Caco-2 (cell line): Measurements from ENCODE around the gene RABGEF1. TPM values are rescaled to one million over a fixed set of nuclear protein-coding genes. Genes with fewer than 3 reads are reported as not detected.
"Not testable (repeated sequence)": the region's sequence is repeated elsewhere in the genome, so short reads cannot be mapped to it uniquely, and the experiment has no call there.

ENCODE experiments used
- BruUV-seq: library from RNA; stranded (reverse); fragments of 400-500 nt; replicated peaks from 2 replicates; lab custom pipeline; 2021; lab: Mats Ljungman, UMichigan
- CTCF ChIA-PET: fragments of 300-600 bp; sonication (Branson Sonifier 250); formaldehyde crosslinking; loops from one replicate; lab custom pipeline; 2022; ENCODE audit warnings: antibody characterized with exemption; lab: Charles Lee
- POLR2A ChIA-PET: fragments of 300-600 bp; sonication (Branson Sonifier 250); formaldehyde crosslinking; loops from one replicate; lab custom pipeline; 2022; ENCODE audit warnings: antibody characterized with exemption; lab: Charles Lee
- DNase-seq, 2 experiments: peaks; one replicate each; pipeline versions ENCODE4 v3.0.0 to v3.0.0-alpha.2; 2020 to 2022
- H3K27me3 ChIP-seq: replicated peaks from 2 replicates; pipeline ENCODE4 v1.6.0; 2011; ENCODE audit warnings: low read length; ENCODE audit not compliant: control insufficient read depth, insufficient read depth
- H3K36me3 ChIP-seq: 2 replicates; pipeline ENCODE4 v1.5.1; 2011; ENCODE audit warnings: low read length; ENCODE audit not compliant: control insufficient read depth, insufficient read depth
- H3K4me1 ChIP-seq: fragments of 250-450 bp; sonication (Bioruptor Pico); 2 replicates; pipeline ENCODE4 v1.5.1; 2020; ENCODE audit warnings: mild to moderate bottlenecking
- H3K4me3 ChIP-seq: 2 replicates; pipeline ENCODE4 v1.5.1; 2011; ENCODE audit warnings: low read depth, mild to moderate bottlenecking, control low read depth, low read length
- H3K9me3 ChIP-seq: fragments of 250-450 bp; sonication (Bioruptor Pico); 2 replicates; pipeline ENCODE4 v1.5.1; 2020; ENCODE audit warnings: mild to moderate bottlenecking, moderate library complexity
- H3K27ac Mint-ChIP-seq: one replicate; pipeline ENCODE4 v1.8.0; 2022; ENCODE audit warnings: mixed read lengths; ENCODE audit not compliant: unreplicated experiment
- H3K27me3 Mint-ChIP-seq: one replicate; pipeline ENCODE4 v1.8.0; 2022; ENCODE audit warnings: mixed read lengths; ENCODE audit not compliant: insufficient read depth, unreplicated experiment
- H3K36me3 Mint-ChIP-seq: one replicate; pipeline ENCODE4 v1.8.0; 2022; ENCODE audit warnings: mild to moderate bottlenecking, mixed read lengths; ENCODE audit not compliant: insufficient read depth, unreplicated experiment
- H3K4me1 Mint-ChIP-seq: one replicate; pipeline ENCODE4 v1.8.0; 2022; ENCODE audit warnings: low read depth, mixed read lengths; ENCODE audit not compliant: unreplicated experiment
- H3K4me3 Mint-ChIP-seq: one replicate; pipeline ENCODE4 v1.8.0; 2022; ENCODE audit warnings: mild to moderate bottlenecking, moderate library complexity, mixed read lengths; ENCODE audit not compliant: unreplicated experiment
- H3K9me3 Mint-ChIP-seq: one replicate; pipeline ENCODE4 v1.8.0; 2022; ENCODE audit warnings: mixed read lengths; ENCODE audit not compliant: unreplicated experiment
- intact Hi-C: fragments of 100-400 bp; cut with micrococcal nuclease; formaldehyde crosslinking; loops from one replicate; pipeline ENCODE4 v1.10.0; 2022; ENCODE audit not compliant: unreplicated experiment
- total RNA-seq: library from RNA; stranded (reverse); gene quantifications from 2 replicates; pipeline ENCODE4 v1.2.3, GENCODE V29; 2022
- TF ChIP-seq, protein P1 (sequence below), 2 experiments: fragments of 200-600 bp in 1 of 2; IDR thresholded peaks; 1 replicate in 1 of 2; 2 replicates in 1 of 2; pipeline versions ENCODE4 v1.5.1 to v1.8.0; 2011 to 2022; ENCODE audit warnings: antibody characterized with exemption in 1 of 2, control low read depth in 1 of 2, inconsistent platforms in 1 of 2, low read depth in 1 of 2, low read length in 1 of 2, mild to moderate bottlenecking in 1 of 2, moderate library complexity in 1 of 2; ENCODE audit not compliant: insufficient read depth in 1 of 2, severe bottlenecking in 1 of 2, unreplicated experiment in 1 of 2

RABGEF1 gene
- total RNA-seq, 1 experiment from 2014 or later = 20.3 TPM

- H3K9me3 Mint-ChIP-seq, BruUV-seq, H3K36me3 Mint-ChIP-seq, H3K36me3 ChIP-seq, H3K27me3 Mint-ChIP-seq, intact Hi-C loops, H3K4me1 ChIP-seq, H3K4me3 ChIP-seq, H3K27me3 ChIP-seq, H3K4me1 Mint-ChIP-seq, H3K27ac Mint-ChIP-seq, H3K4me3 Mint-ChIP-seq, DNase-seq, H3K9me3 ChIP-seq, CTCF ChIA-PET: not testable (repeated sequence)
- POLR2A ChIA-PET = interaction anchor here (0.5 kb wide), 1 partner anchor 15 kb away, joined by 6 read pairs; no protein-coding TSS in a partner anchor
Measured at GRCh38 chr7:66696134-66696533, 44.4 kb upstream of the RABGEF1 start.

DNA sequence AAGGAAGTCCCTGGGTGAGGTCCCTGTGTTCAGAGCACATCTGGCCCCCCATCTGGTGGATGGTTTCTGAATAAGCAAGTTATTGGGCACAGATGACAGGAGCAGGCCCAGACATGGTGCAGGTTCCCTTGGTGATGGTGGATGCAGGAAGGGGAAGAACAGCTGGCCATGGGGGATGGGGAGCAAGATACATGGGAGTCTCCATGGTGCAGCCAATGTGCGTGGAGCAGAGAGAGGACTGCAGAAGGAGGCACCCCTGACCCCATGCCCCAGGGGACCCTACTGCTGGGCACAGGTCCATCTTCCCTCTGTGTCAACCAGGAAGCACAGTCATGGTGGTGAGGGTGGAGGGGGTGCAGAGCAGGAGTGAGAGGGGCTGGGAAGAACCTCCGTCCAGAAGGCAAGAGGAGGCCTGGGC, 43.8 kb upstream of the RABGEF1 start:
- intact Hi-C loops = no loop called here
- Histone ChIP-seq H3K9me3 (no peaks in the 10 kb centered on the region), H3K4me3 (no peak overlapping the region), H3K4me1 (no peaks in the 10 kb centered on the region), H3K27me3 (no peaks in the 10 kb centered on the region), H3K36me3 (peaks cover 2% of the 10 kb centered on the region; the same call in 1 of the 2 replicates)
- ChIA-PET POLR2A (no interaction called here), CTCF (no interaction called here)
- H3K27me3 Mint-ChIP-seq = no peaks in the 10 kb centered on the region
- H3K36me3 Mint-ChIP-seq = no peaks in the 10 kb centered on the region
- no TSS peak for BruUV-seq
- TF ChIP-seq, protein P1, sequence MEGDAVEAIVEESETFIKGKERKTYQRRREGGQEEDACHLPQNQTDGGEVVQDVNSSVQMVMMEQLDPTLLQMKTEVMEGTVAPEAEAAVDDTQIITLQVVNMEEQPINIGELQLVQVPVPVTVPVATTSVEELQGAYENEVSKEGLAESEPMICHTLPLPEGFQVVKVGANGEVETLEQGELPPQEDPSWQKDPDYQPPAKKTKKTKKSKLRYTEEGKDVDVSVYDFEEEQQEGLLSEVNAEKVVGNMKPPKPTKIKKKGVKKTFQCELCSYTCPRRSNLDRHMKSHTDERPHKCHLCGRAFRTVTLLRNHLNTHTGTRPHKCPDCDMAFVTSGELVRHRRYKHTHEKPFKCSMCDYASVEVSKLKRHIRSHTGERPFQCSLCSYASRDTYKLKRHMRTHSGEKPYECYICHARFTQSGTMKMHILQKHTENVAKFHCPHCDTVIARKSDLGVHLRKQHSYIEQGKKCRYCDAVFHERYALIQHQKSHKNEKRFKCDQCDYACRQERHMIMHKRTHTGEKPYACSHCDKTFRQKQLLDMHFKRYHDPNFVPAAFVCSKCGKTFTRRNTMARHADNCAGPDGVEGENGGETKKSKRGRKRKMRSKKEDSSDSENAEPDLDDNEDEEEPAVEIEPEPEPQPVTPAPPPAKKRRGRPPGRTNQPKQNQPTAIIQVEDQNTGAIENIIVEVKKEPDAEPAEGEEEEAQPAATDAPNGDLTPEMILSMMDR (IDR thresholded peaks at IDR 0.05; ENCODE audit: insufficient read depth in 1 of 2, low read depth in 1 of 2, low read length in 1 of 2, severe bottlenecking in 1 of 2, unreplicated experiment in 1 of 2) = no peak
- no peaks in the 10 kb centered on the region for H3K4me1 Mint-ChIP-seq
- H3K4me3 Mint-ChIP-seq = no peak overlapping the region
- H3K27ac Mint-ChIP-seq = no peak overlapping the region
- DNase-seq = no peak
- H3K9me3 Mint-ChIP-seq = no peaks in the 10 kb centered on the region

- H3K27ac Mint-ChIP-seq = no peak overlapping the region
- no peaks in the 10 kb centered on the region for H3K4me1 Mint-ChIP-seq
- BruUV-seq = no TSS peak
- intact Hi-C loops = no loop called here
- no peak overlapping the region for H3K4me3 Mint-ChIP-seq
- H3K9me3 Mint-ChIP-seq = no peaks in the 10 kb centered on the region
- Histone ChIP-seq H3K36me3 (peaks cover 2% of the 10 kb centered on the region; the same call in 1 of the 2 replicates), H3K9me3 (no peaks in the 10 kb centered on the region), H3K4me1 (no peaks in the 10 kb centered on the region), H3K27me3 (no peaks in the 10 kb centered on the region), H3K4me3 (no peak overlapping the region)
- CTCF ChIA-PET = interaction anchor here (0.6 kb wide), 1 partner anchor 285 kb away, joined by 3 read pairs; no protein-coding TSS in a partner anchor
- no peaks in the 10 kb centered on the region for H3K36me3 Mint-ChIP-seq
- H3K27me3 Mint-ChIP-seq = no peaks in the 10 kb centered on the region
- DNase-seq = no peak
- POLR2A ChIA-PET = interaction anchor here (0.5 to 0.7 kb wide), 2 partner anchors 147 to 223 kb away, joined by 3 to 5 read pairs; partner anchors contain the start of gene TMEM248
- TF ChIP-seq, protein P1 (IDR thresholded peaks at IDR 0.05; ENCODE audit: insufficient read depth in 1 of 2, low read depth in 1 of 2, low read length in 1 of 2, severe bottlenecking in 1 of 2, unreplicated experiment in 1 of 2) = no peak
Measured at GRCh38 chr7:66697449-66698438, 42.8 kb upstream of the RABGEF1 start.
